CD4-positive, alpha-beta T cell treated with Interleukin-21 for 1 hour (primary cell): ENCODE data around the gene SFT2D1.

ENCODE experiments used
- DNase-seq: peaks from one replicate; pipeline ENCODE4 v3.0.0-alpha.2; 2020

SFT2D1 gene

DNA sequence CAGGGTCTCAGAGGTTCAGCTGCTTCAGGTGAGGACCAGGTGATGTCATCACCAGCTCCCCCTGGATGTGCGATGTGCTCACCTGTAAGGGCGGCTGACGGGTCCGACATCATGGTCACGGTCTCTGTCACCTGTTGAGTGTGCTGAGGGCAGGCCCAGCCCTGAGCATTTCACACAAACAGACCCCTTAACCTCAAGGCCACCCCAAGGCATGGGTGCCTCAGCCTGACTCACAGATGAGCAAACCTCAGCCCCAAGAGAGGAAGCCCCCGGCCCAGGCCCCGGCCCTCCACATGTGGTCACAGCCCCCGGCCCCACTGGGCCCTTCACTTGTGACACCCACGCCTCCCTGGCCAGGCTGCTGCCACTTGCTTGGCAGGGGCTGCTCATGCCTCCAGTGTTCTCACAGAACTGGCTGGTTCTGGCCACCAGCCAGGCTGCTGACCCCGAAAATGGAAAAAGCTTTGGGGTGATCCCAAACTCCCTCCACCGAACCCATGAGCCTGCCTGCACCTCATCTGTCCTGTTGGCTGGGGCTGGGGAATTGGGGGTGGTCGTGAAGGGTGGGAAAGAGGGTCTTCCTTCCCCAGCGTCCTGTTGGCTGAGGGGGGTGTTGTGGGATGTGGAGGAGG is 67.5 kb downstream of the SFT2D1 start:
- no peak for DNase-seq

DNA sequence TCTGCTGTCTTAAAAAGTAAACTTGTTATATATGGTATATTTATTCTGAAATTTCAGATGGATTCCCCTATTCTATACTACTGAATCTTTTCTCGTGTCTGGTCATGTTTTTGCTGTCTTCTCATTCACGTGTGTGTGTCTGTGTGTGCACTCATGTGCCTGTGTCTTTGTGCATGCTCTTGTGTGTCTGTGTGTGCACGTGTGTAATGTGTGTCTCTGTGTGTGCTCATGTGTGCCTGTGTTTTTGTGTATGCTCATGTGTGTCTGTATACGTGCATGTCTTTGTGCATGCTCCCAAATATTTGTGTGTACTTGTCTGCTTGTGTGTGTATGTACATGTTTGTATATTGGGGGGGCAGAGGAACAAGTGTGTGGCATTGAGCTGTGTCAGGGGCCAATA is 68.2 kb downstream of the SFT2D1 start:
- DNase-seq: no peak

GRCh38 chr6:166271376-166271765 is 71.0 kb downstream of the SFT2D1 start:
- no peak for DNase-seq

DNA sequence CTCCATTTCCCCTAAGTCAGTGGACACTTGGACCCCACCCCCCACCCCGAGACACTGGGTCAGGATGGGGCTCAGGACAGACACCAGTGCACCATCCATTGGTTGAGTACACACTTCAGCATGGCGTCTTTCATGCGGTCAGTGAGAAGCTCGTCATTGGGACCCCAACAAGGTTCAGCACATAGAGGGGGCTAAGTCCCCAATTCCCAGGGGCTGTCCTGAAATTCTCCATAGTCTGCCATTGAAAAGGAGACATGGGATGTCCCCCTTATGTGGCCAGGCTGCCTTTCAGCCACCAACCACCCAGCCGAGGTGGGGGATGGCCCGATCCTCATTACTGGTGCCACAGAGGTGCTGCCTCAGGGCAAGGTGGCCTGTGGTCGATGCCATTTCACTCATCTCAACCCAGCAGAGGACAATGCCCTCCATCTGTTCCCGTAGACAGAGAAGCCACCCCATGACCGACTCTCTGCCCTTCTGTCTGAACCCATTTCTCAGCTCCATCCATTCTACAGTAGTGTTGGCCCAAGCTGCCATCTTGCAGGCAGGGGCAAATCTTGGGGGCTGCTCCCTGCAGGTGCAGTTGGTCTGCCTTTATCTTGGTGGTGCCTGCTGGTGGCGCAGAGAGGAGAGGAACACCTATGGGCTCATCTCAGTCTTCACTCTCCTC is 71.5 kb downstream of the SFT2D1 start:
- no peak for DNase-seq
